ENCODE results near the gene DDI1. TPM values are rescaled to one million over a fixed set of nuclear protein-coding genes. Genes with fewer than 3 reads are reported as not detected.

DDI1 gene
- total RNA-seq, 1 donor from 2014 or later: not detected

DNA sequence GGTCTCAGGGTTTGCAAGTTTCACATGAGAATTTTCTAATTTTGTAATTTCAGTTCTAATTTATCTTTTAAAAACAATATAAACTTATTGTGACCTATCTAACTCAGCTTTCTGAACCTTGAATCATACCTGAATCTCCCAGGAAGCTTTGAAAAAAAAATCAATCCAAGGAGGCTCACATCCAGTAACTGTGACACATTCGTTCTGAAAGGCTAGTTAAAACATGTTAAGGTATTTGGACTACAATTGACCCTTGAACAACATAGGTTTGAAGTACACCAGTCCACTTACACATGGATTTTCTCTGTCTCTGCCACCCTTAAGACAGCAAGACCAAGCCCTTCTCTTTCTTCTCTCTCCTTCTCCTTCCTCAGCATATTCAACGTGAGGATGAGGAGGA, 40.0 kb downstream of the DDI1 start:
- Mint-ChIP-seq H3K4me1 (ENCODE audit: low read depth) (no peaks in the 10 kb centered on the region), H3K27ac (ENCODE audit: unreplicated experiment) (no peak overlapping the region), H3K4me3 (ENCODE audit: unreplicated experiment) (no peak overlapping the region), H3K36me3 (ENCODE audit: low read depth) (no peaks in the 10 kb centered on the region), H3K9me3 (ENCODE audit: low read depth) (no peaks in the 10 kb centered on the region), H3K27me3 (ENCODE audit: low read depth) (peaks cover 5% of the 10 kb centered on the region)
- TF ChIP-seq, protein P1, sequence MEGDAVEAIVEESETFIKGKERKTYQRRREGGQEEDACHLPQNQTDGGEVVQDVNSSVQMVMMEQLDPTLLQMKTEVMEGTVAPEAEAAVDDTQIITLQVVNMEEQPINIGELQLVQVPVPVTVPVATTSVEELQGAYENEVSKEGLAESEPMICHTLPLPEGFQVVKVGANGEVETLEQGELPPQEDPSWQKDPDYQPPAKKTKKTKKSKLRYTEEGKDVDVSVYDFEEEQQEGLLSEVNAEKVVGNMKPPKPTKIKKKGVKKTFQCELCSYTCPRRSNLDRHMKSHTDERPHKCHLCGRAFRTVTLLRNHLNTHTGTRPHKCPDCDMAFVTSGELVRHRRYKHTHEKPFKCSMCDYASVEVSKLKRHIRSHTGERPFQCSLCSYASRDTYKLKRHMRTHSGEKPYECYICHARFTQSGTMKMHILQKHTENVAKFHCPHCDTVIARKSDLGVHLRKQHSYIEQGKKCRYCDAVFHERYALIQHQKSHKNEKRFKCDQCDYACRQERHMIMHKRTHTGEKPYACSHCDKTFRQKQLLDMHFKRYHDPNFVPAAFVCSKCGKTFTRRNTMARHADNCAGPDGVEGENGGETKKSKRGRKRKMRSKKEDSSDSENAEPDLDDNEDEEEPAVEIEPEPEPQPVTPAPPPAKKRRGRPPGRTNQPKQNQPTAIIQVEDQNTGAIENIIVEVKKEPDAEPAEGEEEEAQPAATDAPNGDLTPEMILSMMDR (IDR thresholded peaks at IDR 0.05): no peak
- DNase-seq (ENCODE audit: low spot score): no peak

DNA sequence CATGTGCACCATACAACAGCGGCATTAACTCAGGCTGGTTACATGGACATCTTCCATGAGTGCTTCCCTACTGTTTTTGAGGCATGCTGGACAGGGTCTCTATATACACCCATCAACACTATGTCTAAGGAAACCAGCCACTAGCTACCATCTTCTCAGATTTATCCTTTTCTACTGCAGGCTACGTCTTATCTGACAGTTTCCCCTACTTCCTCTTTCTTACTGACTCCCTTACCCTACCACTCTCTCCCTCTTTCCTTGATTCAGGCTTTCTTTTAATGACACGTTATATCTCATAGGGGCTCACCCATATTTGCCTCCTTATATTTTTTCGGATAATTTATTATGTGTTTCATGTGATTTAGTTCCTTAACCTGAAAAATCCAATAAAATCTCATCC, 41.8 kb downstream of the DDI1 start:
- DNase-seq (ENCODE audit: low spot score): no peak
- no peak overlapping the region for H3K4me3 Mint-ChIP-seq (ENCODE audit: unreplicated experiment)
- H3K27ac Mint-ChIP-seq (ENCODE audit: unreplicated experiment): no peak overlapping the region

GRCh38 chr11:104078995-104079394, 42.6 kb downstream of the DDI1 start:
- no peak overlapping the region for H3K4me3 Mint-ChIP-seq (ENCODE audit: unreplicated experiment)
- no peak overlapping the region for H3K27ac Mint-ChIP-seq (ENCODE audit: unreplicated experiment)
- H3K4me1 Mint-ChIP-seq (ENCODE audit: low read depth): no peaks in the 10 kb centered on the region
- peaks cover 2% of the 10 kb centered on the region for H3K27me3 Mint-ChIP-seq (ENCODE audit: low read depth)
- no peak for DNase-seq (ENCODE audit: low spot score)
- TF ChIP-seq, protein P1 (IDR thresholded peaks at IDR 0.05): no peak
- H3K36me3 Mint-ChIP-seq (ENCODE audit: low read depth): no peaks in the 10 kb centered on the region
- H3K9me3 Mint-ChIP-seq (ENCODE audit: low read depth): no peaks in the 10 kb centered on the region

More for the DNA sequence above, 41.8 kb downstream of the DDI1 start:
- no peaks in the 10 kb centered on the region for H3K9me3 Mint-ChIP-seq (ENCODE audit: low read depth)
- H3K36me3 Mint-ChIP-seq (ENCODE audit: low read depth): no peaks in the 10 kb centered on the region
- TF ChIP-seq, protein P1 (IDR thresholded peaks at IDR 0.05): no peak
- H3K4me1 Mint-ChIP-seq (ENCODE audit: low read depth): no peaks in the 10 kb centered on the region
- peaks cover 5% of the 10 kb centered on the region for H3K27me3 Mint-ChIP-seq (ENCODE audit: low read depth)

DNA sequence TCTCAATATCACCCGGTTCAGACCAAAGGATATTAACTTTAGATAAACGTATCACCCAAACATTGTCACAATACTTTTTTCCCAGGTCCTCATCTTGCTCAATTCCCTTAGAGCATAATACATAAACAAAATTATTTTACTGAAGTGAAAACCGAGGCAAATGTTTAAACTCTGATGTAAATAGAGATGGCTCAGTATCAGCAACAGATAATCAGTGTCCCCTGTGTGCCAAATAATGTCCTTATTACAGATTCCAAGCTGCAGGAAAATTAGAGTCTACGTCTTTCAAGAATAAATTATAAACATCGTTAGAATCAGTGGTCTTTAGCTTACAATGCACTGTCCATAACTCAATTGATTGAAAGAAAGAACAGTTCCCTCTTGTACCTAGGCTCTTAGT, 50.2 kb downstream of the DDI1 start:
- TF ChIP-seq, protein P1 (IDR thresholded peaks at IDR 0.05): no peak
- no peaks in the 10 kb centered on the region for H3K4me1 Mint-ChIP-seq (ENCODE audit: low read depth)

More for the DNA sequence above, 50.2 kb downstream of the DDI1 start:
- H3K4me3 Mint-ChIP-seq (ENCODE audit: unreplicated experiment): no peak overlapping the region
- H3K9me3 Mint-ChIP-seq (ENCODE audit: low read depth): no peaks in the 10 kb centered on the region
- no peak for DNase-seq (ENCODE audit: low spot score)
- H3K36me3 Mint-ChIP-seq (ENCODE audit: low read depth): no peaks in the 10 kb centered on the region
- no peak overlapping the region for H3K27ac Mint-ChIP-seq (ENCODE audit: unreplicated experiment)
- peaks cover 5% of the 10 kb centered on the region for H3K27me3 Mint-ChIP-seq (ENCODE audit: low read depth)

Other genes starting within 250 kb of the DDI1 start
- gene PDGFD, start 127.5 kb downstream of the DDI1 start, total RNA-seq: 0.44 to 5.0 TPM (median 0.45 TPM) in 3 replicates

All from chondrocyte (in vitro differentiated cells).